NCI-H526 treated with DMSO at 0.1 percent for 48 hours (cell line): ENCODE results near the gene ZNF75A.
A peak's percentile ranks its signal among the peaks of the same experiment; 100 is the strongest.
"Not testable (repeated sequence)": the region's sequence is repeated elsewhere in the genome, so short reads cannot be mapped to it uniquely, and the experiment has no call there.

ENCODE experiments used
- DNase-seq: peaks from one replicate; lab custom pipeline; 2025; lab: John Stamatoyannopoulos, UW

The ZNF75A gene

GRCh38 chr16:3305109-3306068 is at the start of gene ZNF75A, which contains the start of gene TIGD7:
Gene ZNF75A, plus strand, starts transcription at chr16:3305497. Its CDS starts 2,932 bp downstream, at chr16:3308429.
Gene TIGD7, minus strand, starts transcription at chr16:3305430. Its CDS starts 4,816 bp downstream, at chr16:3300614.
- DNase-seq, result peak; percentile 34

GRCh38 chr16:3256146-3256865 is 49.0 kb upstream of the ZNF75A start, which contains the start of gene MEFV:
Gene MEFV, minus strand, starts transcription at chr16:3256633. Its CDS starts 46 bp downstream, at chr16:3256587.
- no peak for DNase-seq

GRCh38 chr16:3256866-3257465 is 48.3 kb upstream of the ZNF75A start:
- DNase-seq, result no peak

GRCh38 chr16:3259836-3260235 is 45.5 kb upstream of the ZNF75A start:
- no peak for DNase-seq

- no peak for DNase-seq
Observed at GRCh38 chr16:3262517-3262916, 42.8 kb upstream of the ZNF75A start.

GRCh38 chr16:3264137-3265036 is 40.9 kb upstream of the ZNF75A start:
- DNase-seq, result peak; percentile 83

- peak; percentile 36 for DNase-seq
Observed at GRCh38 chr16:3266873-3267537, 38.3 kb upstream of the ZNF75A start.

GRCh38 chr16:3268294-3268693 is 37.0 kb upstream of the ZNF75A start:
- no peak for DNase-seq

- not testable (repeated sequence) for DNase-seq
Observed at GRCh38 chr16:3270718-3271117, 34.6 kb upstream of the ZNF75A start.

- DNase-seq, result not testable (repeated sequence)
Observed at GRCh38 chr16:3271281-3271680, 34.0 kb upstream of the ZNF75A start.

GRCh38 chr16:3274490-3274889 is 30.8 kb upstream of the ZNF75A start:
- DNase-seq, result no peak

- no peak for DNase-seq
Observed at GRCh38 chr16:3274947-3275346, 30.4 kb upstream of the ZNF75A start.

GRCh38 chr16:3276679-3277078 is 28.6 kb upstream of the ZNF75A start:
- no peak for DNase-seq

- DNase-seq, result no peak
Observed at GRCh38 chr16:3281222-3281820, 24.0 kb upstream of the ZNF75A start.

GRCh38 chr16:3282103-3282729 is 23.1 kb upstream of the ZNF75A start:
- peak; percentile 67 for DNase-seq

GRCh38 chr16:3282730-3283542 is 22.4 kb upstream of the ZNF75A start, which contains the start of gene ZNF263:
Gene ZNF263, plus strand, starts transcription at chr16:3283491. Its CDS starts 328 bp downstream, at chr16:3283819.
- DNase-seq, result peak; percentile 91

- no peak for DNase-seq
Observed at GRCh38 chr16:3283543-3284447, 21.5 kb upstream of the ZNF75A start.

- no peak for DNase-seq
Observed at GRCh38 chr16:3285131-3285530, 20.2 kb upstream of the ZNF75A start.
